ENCODE data around the gene INPP5F.

DNA sequence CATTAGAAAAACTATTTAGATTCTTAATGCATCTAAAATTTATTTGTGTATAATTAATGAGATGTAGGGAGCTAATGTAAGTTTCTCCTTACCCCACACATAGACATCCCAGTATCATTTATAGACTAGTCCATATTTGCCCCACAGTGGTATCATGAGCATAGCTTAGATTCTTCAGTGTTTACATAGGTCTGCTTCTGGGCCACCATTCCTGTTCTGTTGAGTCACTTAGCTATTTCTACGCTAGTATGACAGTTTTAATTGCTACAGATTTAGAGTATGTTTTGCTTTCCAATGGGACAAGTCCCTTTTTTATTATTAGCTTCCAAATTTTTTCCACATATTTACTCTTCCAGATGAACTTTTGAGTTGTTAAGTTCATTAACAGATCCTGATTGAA, 77.4 kb downstream of the INPP5F start:
- no peak for TF ChIP-seq POLR2A (IDR thresholded peaks at IDR 0.05)
- no peak for TF ChIP-seq CTCF (IDR thresholded peaks at IDR 0.05)
